GM12891 (cell line): ENCODE results near the gene ANLN.

Experiments used
- POLR2A ChIP-seq: IDR thresholded peaks from 2 replicates; pipeline ENCODE4 v1.6.1; 2011; ENCODE audit warnings: low read depth, low read length, control low read depth
- SPI1 ChIP-seq: IDR thresholded peaks from 2 replicates; pipeline ENCODE4 v1.6.1; 2011; ENCODE audit warnings: low read depth, low read length, control low read depth

- TF ChIP-seq POLR2A, result no peak
- no peak for TF ChIP-seq SPI1
Measured at GRCh38 chr7:36456138-36456537, 66.5 kb downstream of the ANLN start.
